Tracheal epithelial cell (primary cell): ENCODE data around the gene NBPF26. TPM values are rescaled to one million over a fixed set of nuclear protein-coding genes. Genes with fewer than 3 reads are reported as not detected.

Experiments
- total RNA-seq: library from RNA; depleted of rRNA; stranded (reverse); fragments of >200 nt; gene quantifications from 2 replicates; pipeline ENCODE4 v1.2.1, GENCODE V29; 2014

NBPF26 gene
- 15.1 and 36.6 TPM in 2 replicates for total RNA-seq

DNA sequence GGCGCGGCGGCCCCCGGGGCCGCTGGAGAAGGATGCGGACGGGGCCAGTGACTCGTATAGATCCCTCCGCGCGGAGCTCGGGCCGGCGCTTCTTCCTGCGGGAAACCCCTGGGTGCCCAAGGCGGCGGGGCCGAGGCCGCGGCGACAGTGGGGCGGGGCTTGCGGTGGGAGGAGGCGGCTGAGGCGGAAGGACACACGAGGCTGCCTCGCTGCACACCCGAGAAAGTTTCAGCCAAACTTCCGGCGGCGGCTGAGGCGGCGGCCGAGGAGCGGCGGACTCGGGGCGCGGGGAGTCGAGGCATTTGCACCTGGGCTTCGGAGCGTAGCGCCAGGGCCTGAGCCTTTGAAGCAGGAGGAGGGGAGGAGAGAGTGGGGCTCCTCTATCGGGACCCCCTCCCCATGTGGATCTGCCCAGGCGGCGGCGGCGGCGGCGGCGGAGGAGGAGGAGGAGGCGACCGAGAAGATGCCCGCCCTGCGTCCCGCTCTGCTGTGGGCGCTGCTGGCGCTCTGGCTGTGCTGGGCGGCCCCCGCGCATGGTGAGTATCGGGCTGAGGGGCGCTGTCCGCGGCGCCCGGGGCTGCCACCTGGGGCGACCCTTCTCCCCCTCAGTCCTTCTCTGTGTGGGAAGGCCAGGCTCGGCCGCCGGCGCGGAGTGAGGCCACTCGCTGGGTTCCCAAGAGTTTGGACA is at the start of gene NBPF26:
TSS of gene NBPF26 (plus strand) at position 231 of the 688 bp plus-strand sequence.

Other genes with a start within 250 kb of the NBPF26 start
- not detected in 2 replicates for gene PPIAL4A, start 165.8 kb downstream of the NBPF26 start, total RNA-seq